MV-4-11 (cell line): ENCODE results near the gene NTNG1.

Source experiments
- DNase-seq: peaks from one replicate; lab custom pipeline; 2025; lab: John Stamatoyannopoulos, UW

NTNG1 gene

GRCh38 chr1:107512836-107513235 is 372.0 kb downstream of the NTNG1 start:
- no peak for DNase-seq

- no peak for DNase-seq
Observed at GRCh38 chr1:107514841-107515240, 374.0 kb downstream of the NTNG1 start.

GRCh38 chr1:107515702-107516101 is 374.9 kb downstream of the NTNG1 start:
- no peak for DNase-seq

- DNase-seq = no peak
Observed at GRCh38 chr1:107523061-107523460, 382.2 kb downstream of the NTNG1 start.

- DNase-seq = no peak
Observed at GRCh38 chr1:107523736-107524135, 382.9 kb downstream of the NTNG1 start.

- DNase-seq = peak; percentile 14
Observed at GRCh38 chr1:107524301-107524700, 383.5 kb downstream of the NTNG1 start.

GRCh38 chr1:107525145-107525544 is 384.3 kb downstream of the NTNG1 start:
- peak; percentile 21 for DNase-seq

- DNase-seq = no peak
Observed at GRCh38 chr1:107525961-107526360, 385.1 kb downstream of the NTNG1 start.

GRCh38 chr1:107526524-107527198 is 385.8 kb downstream of the NTNG1 start:
- DNase-seq = no peak

- DNase-seq = peak; percentile 48
Observed at GRCh38 chr1:107529511-107530149, 388.8 kb downstream of the NTNG1 start.

- no peak for DNase-seq
Observed at GRCh38 chr1:107530543-107530942, 389.7 kb downstream of the NTNG1 start.

GRCh38 chr1:107531065-107531908 is 390.4 kb downstream of the NTNG1 start:
- no peak for DNase-seq

- DNase-seq = no peak
Observed at GRCh38 chr1:107532318-107532717, 391.5 kb downstream of the NTNG1 start.
